PC-3 (cell line): ENCODE data around the gene ABCG5. TPM values are rescaled to one million over a fixed set of nuclear protein-coding genes. Genes with fewer than 3 reads are reported as not detected.

Experiments
- ATAC-seq: fragments of 200-7000 bp; cut with Tn5 transposase; 2 replicates; pipeline ENCODE4 v1.9.1; 2020; ENCODE audit warnings: mild to moderate bottlenecking, moderate library complexity
- BruUV-seq: library from RNA; stranded (reverse); fragments of 400-500 nt; replicated peaks from 2 replicates; lab custom pipeline; 2021; lab: Mats Ljungman, UMichigan
- CTCF ChIA-PET: fragments of 300-600 bp; sonication (Branson Sonifier 250); formaldehyde crosslinking; loops from one replicate; lab custom pipeline; 2022; ENCODE audit warnings: antibody characterized with exemption; lab: Charles Lee
- POLR2A ChIA-PET: fragments of 300-600 bp; sonication (Branson Sonifier 250); formaldehyde crosslinking; loops from one replicate; lab custom pipeline; 2022; ENCODE audit warnings: antibody characterized with exemption; ENCODE audit not compliant: unreplicated experiment; lab: Charles Lee
- DNase-seq: peaks from one replicate; pipeline ENCODE4 v3.0.0-alpha.2; 2015
- H2AFZ ChIP-seq: fragments of 300-600 bp; sonication (generic); 2 replicates; pipeline ENCODE4 v1.6.0; 2016; ENCODE audit warnings: antibody characterized with exemption, low read length
- H3F3A ChIP-seq: fragments of 300-600 bp; sonication (generic); one replicate; pipeline ENCODE4 v1.6.0; 2017; ENCODE audit warnings: antibody characterized with exemption, low read length, control low read depth, mild to moderate bottlenecking; ENCODE audit not compliant: unreplicated experiment
- H3K27ac ChIP-seq: fragments of 300-600 bp; sonication (generic); 2 replicates; pipeline ENCODE4 v1.5.1; 2016; ENCODE audit warnings: mild to moderate bottlenecking, low read length
- H3K27me3 ChIP-seq: fragments of 300-600 bp; sonication (generic); 2 replicates; pipeline ENCODE4 v1.6.1; 2016; ENCODE audit warnings: low read length, mixed read lengths
- H3K36me3 ChIP-seq: fragments of 300-600 bp; sonication (generic); 2 replicates; pipeline ENCODE4 v1.6.1; 2016; ENCODE audit warnings: low read depth, mixed run types, low read length, mixed read lengths
- H3K4me1 ChIP-seq: fragments of 300-600 bp; sonication (generic); 2 replicates; pipeline ENCODE4 v1.5.1; 2016; ENCODE audit warnings: low read length; ENCODE audit not compliant: insufficient read depth
- H3K4me2 ChIP-seq: fragments of 300-600 bp; sonication (generic); 2 replicates; pipeline ENCODE4 v1.6.0; 2016; ENCODE audit warnings: low read length
- H3K4me3 ChIP-seq: fragments of 300-600 bp; sonication (generic); 2 replicates; pipeline ENCODE4 v1.5.1; 2016; ENCODE audit warnings: mild to moderate bottlenecking, low read length, mixed read lengths
- H3K79me2 ChIP-seq: fragments of 300-600 bp; sonication (generic); 2 replicates; pipeline ENCODE4 v1.6.1; 2017; ENCODE audit warnings: low read length, mixed read lengths
- H3K9ac ChIP-seq: fragments of 300-600 bp; sonication (generic); 2 replicates; pipeline ENCODE4 v1.6.0; 2016; ENCODE audit warnings: mild to moderate bottlenecking, low read length
- H3K9me2 ChIP-seq: fragments of 300-600 bp; sonication (generic); replicated peaks from 2 replicates; pipeline ENCODE4 v1.6.1; 2016; ENCODE audit warnings: mixed run types, low read length, mixed read lengths
- H3K9me3 ChIP-seq: fragments of 300-600 bp; sonication (generic); 2 replicates; pipeline ENCODE4 v1.6.1; 2016; ENCODE audit warnings: low read length, mixed read lengths
- H4K20me1 ChIP-seq: fragments of 300-600 bp; sonication (generic); 2 replicates; pipeline ENCODE4 v1.6.1; 2016; ENCODE audit warnings: low read length, mixed read lengths
- EZH2 ChIP-seq: fragments of 300-600 bp; sonication (generic); IDR thresholded peaks from one replicate; pipeline ENCODE4 v1.6.1; 2017; ENCODE audit warnings: antibody characterized with exemption, mild to moderate bottlenecking, low read length; ENCODE audit not compliant: unreplicated experiment
- EZH2phosphoT487 ChIP-seq: fragments of 300-600 bp; sonication (generic); IDR thresholded peaks from 2 replicates; pipeline ENCODE4 v1.6.1; 2018; ENCODE audit warnings: mild to moderate bottlenecking, antibody characterized with exemption, low read length, borderline replicate concordance
- intact Hi-C: fragments of 100-400 bp; cut with micrococcal nuclease; formaldehyde crosslinking; loops from 2 replicates; pipeline ENCODE4 v1.9.0; 2023
- total RNA-seq: library from RNA; depleted of rRNA; stranded (reverse); fragments of >200 nt; gene quantifications from 2 replicates; pipeline ENCODE4 v1.2.3, GENCODE V29; 2014
- TF ChIP-seq, protein P1 (sequence below): fragments of 300-600 bp; sonication (generic); conservative IDR thresholded peaks from 2 replicates; pipeline ENCODE4 v1.5.1; 2017; ENCODE audit warnings: antibody characterized with exemption, low read depth, mild to moderate bottlenecking, low read length

The ABCG5 gene
- total RNA-seq, 1 experiment from 2014 or later = not detected

- H3K4me2 ChIP-seq = no peak overlapping the region
- no peaks in the 10 kb centered on the region for H3K9me3 ChIP-seq
- ATAC-seq (no peak), DNase-seq (peak; percentile 21)
- H3F3A ChIP-seq = no peaks in the 10 kb centered on the region
- no TSS peak for BruUV-seq
- H3K36me3 ChIP-seq = no peaks in the 10 kb centered on the region
- CTCF ChIA-PET = no interaction called here
- no peak overlapping the region for H3K4me3 ChIP-seq
- intact Hi-C loops = no loop called here
- no peaks in the 10 kb centered on the region for H3K4me1 ChIP-seq
- TF ChIP-seq, protein P1, sequence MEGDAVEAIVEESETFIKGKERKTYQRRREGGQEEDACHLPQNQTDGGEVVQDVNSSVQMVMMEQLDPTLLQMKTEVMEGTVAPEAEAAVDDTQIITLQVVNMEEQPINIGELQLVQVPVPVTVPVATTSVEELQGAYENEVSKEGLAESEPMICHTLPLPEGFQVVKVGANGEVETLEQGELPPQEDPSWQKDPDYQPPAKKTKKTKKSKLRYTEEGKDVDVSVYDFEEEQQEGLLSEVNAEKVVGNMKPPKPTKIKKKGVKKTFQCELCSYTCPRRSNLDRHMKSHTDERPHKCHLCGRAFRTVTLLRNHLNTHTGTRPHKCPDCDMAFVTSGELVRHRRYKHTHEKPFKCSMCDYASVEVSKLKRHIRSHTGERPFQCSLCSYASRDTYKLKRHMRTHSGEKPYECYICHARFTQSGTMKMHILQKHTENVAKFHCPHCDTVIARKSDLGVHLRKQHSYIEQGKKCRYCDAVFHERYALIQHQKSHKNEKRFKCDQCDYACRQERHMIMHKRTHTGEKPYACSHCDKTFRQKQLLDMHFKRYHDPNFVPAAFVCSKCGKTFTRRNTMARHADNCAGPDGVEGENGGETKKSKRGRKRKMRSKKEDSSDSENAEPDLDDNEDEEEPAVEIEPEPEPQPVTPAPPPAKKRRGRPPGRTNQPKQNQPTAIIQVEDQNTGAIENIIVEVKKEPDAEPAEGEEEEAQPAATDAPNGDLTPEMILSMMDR = no peak
- no peak for TF ChIP-seq EZH2
- TF ChIP-seq EZH2phosphoT487 = no peak
- H3K79me2 ChIP-seq = no peaks in the 10 kb centered on the region
- no peak overlapping the region for H2AFZ ChIP-seq
- POLR2A ChIA-PET = no interaction called here
- peaks cover 19% of the 10 kb centered on the region for H3K27me3 ChIP-seq
- no peaks in the 10 kb centered on the region for H3K9me2 ChIP-seq
- no peaks in the 10 kb centered on the region for H4K20me1 ChIP-seq
- H3K9ac ChIP-seq = no peak overlapping the region
- no peak overlapping the region for H3K27ac ChIP-seq
Measured at GRCh38 chr2:43818761-43819160, 19.9 kb downstream of the ABCG5 start.

DNA sequence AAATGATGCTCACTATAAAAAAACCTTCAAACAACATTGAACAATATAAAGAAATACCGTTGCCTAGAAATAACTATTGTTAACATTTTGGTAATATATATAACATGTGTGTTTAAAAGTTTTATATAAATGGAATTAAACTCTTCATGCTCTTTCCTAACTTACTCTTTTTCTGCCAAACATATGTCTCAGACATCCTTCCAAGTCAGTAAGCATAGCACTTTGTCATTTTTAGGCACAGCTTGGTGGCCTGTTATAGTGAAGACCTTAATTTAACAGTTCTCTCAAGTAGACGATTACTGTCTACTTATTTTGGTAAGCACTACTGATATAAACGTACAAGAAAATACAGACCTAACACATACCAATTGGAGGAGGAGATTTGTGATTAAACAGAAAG is 23.9 kb downstream of the ABCG5 start:
- TF ChIP-seq EZH2phosphoT487 (no peak), EZH2 (no peak)
- TF ChIP-seq, protein P1 = no peak
- Histone ChIP-seq H3F3A (no peaks in the 10 kb centered on the region), H3K27me3 (no peaks in the 10 kb centered on the region), H4K20me1 (no peaks in the 10 kb centered on the region), H3K4me2 (no peak overlapping the region), H3K79me2 (no peaks in the 10 kb centered on the region), H2AFZ (no peak overlapping the region), H3K9me2 (no peaks in the 10 kb centered on the region), H3K4me3 (no peak overlapping the region), H3K9ac (no peak overlapping the region), H3K4me1 (no peaks in the 10 kb centered on the region), H3K9me3 (no peaks in the 10 kb centered on the region), H3K36me3 (no peaks in the 10 kb centered on the region), H3K27ac (no peak overlapping the region)
- ChIA-PET POLR2A (no interaction called here), CTCF (no interaction called here)
- intact Hi-C loops = no loop called here
- no peak for DNase-seq
- BruUV-seq = no TSS peak
- no peak for ATAC-seq

- DNase-seq = no peak
- POLR2A ChIA-PET = no interaction called here
Measured at GRCh38 chr2:43812947-43813346, 25.7 kb downstream of the ABCG5 start.

More at GRCh38 chr2:43812947-43813346, 25.7 kb downstream of the ABCG5 start:
- no peak overlapping the region for H2AFZ ChIP-seq
- intact Hi-C loops = no loop called here
- H3F3A ChIP-seq = no peaks in the 10 kb centered on the region
- H3K27me3 ChIP-seq = no peaks in the 10 kb centered on the region
- no peaks in the 10 kb centered on the region for H3K9me3 ChIP-seq
- H3K79me2 ChIP-seq = no peaks in the 10 kb centered on the region
- H3K4me2 ChIP-seq = no peak overlapping the region
- H3K4me3 ChIP-seq = no peak overlapping the region
- no peaks in the 10 kb centered on the region for H3K36me3 ChIP-seq
- H3K9me2 ChIP-seq = no peaks in the 10 kb centered on the region
- TF ChIP-seq EZH2phosphoT487 = no peak
- TF ChIP-seq, protein P1 = no peak
- no peak for TF ChIP-seq EZH2
- no TSS peak for BruUV-seq
- H3K27ac ChIP-seq = no peak overlapping the region
- CTCF ChIA-PET = no interaction called here
- H4K20me1 ChIP-seq = no peaks in the 10 kb centered on the region
- ATAC-seq = no peak
- no peaks in the 10 kb centered on the region for H3K4me1 ChIP-seq
- no peak overlapping the region for H3K9ac ChIP-seq
